WERI-Rb-1 (cell line): ENCODE results near the gene CD37.
"Not testable (repeated sequence)": the region's sequence is repeated elsewhere in the genome, so short reads cannot be mapped to it uniquely, and the experiment has no call there.

Experiments
- DNase-seq: peaks from one replicate; pipeline ENCODE4 v3.0.0-alpha.2; 2020
- H3K27ac ChIP-seq: fragments of 250-450 bp; sonication (Bioruptor Pico); 2 replicates; pipeline ENCODE4 v1.5.1; 2020; ENCODE audit warnings: mild to moderate bottlenecking, moderate library complexity
- H3K27me3 ChIP-seq: fragments of 250-450 bp; sonication (Bioruptor Pico); 2 replicates; pipeline ENCODE4 v1.5.1; 2021; ENCODE audit warnings: mild to moderate bottlenecking, low read depth, moderate library complexity; ENCODE audit not compliant: insufficient read depth, severe bottlenecking
- H3K36me3 ChIP-seq: fragments of 250-450 bp; sonication (Bioruptor Pico); 2 replicates; pipeline ENCODE4 v1.5.1; 2020; ENCODE audit warnings: mild to moderate bottlenecking, moderate library complexity
- H3K4me3 ChIP-seq: 2 replicates; pipeline ENCODE4 v1.5.1; 2011; ENCODE audit warnings: low read depth, mild to moderate bottlenecking, control low read depth, low read length
- H3K9me3 ChIP-seq: fragments of 250-450 bp; sonication (Bioruptor Pico); 2 replicates; pipeline ENCODE4 v1.5.1; 2021; ENCODE audit warnings: mild to moderate bottlenecking, moderate library complexity; ENCODE audit not compliant: severe bottlenecking
- TF ChIP-seq, protein P1 (sequence below): IDR thresholded peaks from 2 replicates; pipeline ENCODE4 v1.5.1; 2011; ENCODE audit warnings: low read depth, mild to moderate bottlenecking, control low read depth, inconsistent platforms, low read length

Gene CD37

GRCh38 chr19:49327878-49328544, 7.2 kb upstream of the CD37 start:
- TF ChIP-seq, protein P1, sequence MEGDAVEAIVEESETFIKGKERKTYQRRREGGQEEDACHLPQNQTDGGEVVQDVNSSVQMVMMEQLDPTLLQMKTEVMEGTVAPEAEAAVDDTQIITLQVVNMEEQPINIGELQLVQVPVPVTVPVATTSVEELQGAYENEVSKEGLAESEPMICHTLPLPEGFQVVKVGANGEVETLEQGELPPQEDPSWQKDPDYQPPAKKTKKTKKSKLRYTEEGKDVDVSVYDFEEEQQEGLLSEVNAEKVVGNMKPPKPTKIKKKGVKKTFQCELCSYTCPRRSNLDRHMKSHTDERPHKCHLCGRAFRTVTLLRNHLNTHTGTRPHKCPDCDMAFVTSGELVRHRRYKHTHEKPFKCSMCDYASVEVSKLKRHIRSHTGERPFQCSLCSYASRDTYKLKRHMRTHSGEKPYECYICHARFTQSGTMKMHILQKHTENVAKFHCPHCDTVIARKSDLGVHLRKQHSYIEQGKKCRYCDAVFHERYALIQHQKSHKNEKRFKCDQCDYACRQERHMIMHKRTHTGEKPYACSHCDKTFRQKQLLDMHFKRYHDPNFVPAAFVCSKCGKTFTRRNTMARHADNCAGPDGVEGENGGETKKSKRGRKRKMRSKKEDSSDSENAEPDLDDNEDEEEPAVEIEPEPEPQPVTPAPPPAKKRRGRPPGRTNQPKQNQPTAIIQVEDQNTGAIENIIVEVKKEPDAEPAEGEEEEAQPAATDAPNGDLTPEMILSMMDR, result peak; percentile 42
- Histone ChIP-seq H3K27ac (no peak overlapping the region), H3K4me3 (no peak overlapping the region), H3K9me3 (peaks cover under 1% of the 10 kb centered on the region), H3K36me3 (peaks cover 2% of the 10 kb centered on the region; the same call in 1 of the 2 replicates), H3K27me3 (no peaks in the 10 kb centered on the region)
- no peak for DNase-seq

GRCh38 chr19:49328741-49329140, 6.5 kb upstream of the CD37 start:
- peaks cover 2% of the 10 kb centered on the region; the same call in 1 of the 2 replicates for H3K36me3 ChIP-seq
- DNase-seq, result no peak
- TF ChIP-seq, protein P1, result no peak
- no peak overlapping the region for H3K4me3 ChIP-seq
- H3K27ac ChIP-seq, result no peak overlapping the region
- H3K9me3 ChIP-seq, result no peaks in the 10 kb centered on the region
- H3K27me3 ChIP-seq, result no peaks in the 10 kb centered on the region

DNA sequence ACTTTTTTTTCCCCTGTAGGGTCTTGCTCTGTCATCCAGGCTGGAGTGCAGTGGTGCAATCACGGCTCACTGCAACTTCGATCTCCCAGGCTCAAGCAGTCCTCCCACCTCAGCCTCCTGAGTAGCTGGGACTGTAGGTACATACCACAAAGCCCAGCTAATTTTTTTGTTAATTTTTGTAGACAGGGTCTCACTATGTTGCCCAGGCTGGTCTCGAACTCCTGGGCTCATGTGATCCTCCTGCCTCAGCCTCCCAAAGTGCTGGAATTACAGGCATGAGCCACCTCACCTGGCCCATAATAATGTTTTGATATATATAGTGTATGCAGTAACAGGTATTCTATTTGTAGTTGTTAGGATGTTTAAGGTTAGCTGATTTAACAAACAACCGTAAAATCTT, 4.0 kb upstream of the CD37 start:
- not testable (repeated sequence) for H3K9me3 ChIP-seq, H3K27ac ChIP-seq, H3K4me3 ChIP-seq, H3K27me3 ChIP-seq, H3K36me3 ChIP-seq, DNase-seq

DNA sequence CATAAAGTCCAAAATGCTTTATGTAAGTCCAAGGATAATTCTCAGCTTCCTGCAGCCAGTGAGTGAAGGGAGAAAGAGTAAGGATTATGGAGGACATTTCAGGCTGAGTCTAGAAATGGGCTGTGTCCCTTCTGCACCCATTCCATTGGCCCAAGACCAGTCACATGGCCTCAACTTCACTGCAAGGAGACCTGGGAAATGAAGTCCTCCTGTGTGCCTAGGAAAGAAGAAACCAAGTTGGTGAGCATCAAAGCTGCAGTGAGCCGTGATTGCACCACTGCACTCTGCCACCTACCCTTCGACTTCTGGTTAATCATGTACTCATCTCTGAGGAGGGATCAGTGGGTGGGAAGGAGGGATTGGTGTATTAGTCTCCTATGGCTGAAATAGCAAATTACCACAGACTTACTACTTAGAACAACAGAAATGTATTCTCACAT, 3.6 kb upstream of the CD37 start:
- no peaks in the 10 kb centered on the region for H3K9me3 ChIP-seq
- TF ChIP-seq, protein P1, result no peak
- H3K27me3 ChIP-seq, result no peaks in the 10 kb centered on the region
- peaks cover 2% of the 10 kb centered on the region; the same call in 1 of the 2 replicates for H3K36me3 ChIP-seq
- peak; percentile 63 for DNase-seq
- H3K4me3 ChIP-seq, result no peak overlapping the region
- H3K27ac ChIP-seq, result no peak overlapping the region

- DNase-seq, H3K27ac ChIP-seq, H3K9me3 ChIP-seq, H3K4me3 ChIP-seq, H3K27me3 ChIP-seq, H3K36me3 ChIP-seq: not testable (repeated sequence)
Measured at GRCh38 chr19:49332691-49333417, 2.4 kb upstream of the CD37 start.

DNA sequence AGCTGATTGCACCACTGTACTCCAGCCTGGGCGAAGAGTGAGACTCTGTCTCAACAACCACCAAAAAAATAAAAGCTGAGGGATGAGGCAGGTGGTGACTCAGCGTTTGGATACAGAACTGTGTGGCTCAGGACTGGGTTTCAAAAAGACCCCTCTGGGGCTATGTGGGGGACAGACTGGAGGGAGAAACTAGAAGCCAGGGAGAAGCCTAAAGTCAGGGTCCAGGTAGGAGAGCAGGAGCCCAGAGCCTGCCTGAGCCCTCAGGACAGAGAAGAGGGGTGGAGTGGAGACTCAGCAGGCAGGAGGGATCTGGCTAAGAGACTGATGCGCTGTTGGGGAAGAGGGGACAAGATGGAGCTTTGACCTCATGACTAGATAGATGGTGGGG, 1.8 kb upstream of the CD37 start:
- Histone ChIP-seq H3K27me3 (no peaks in the 10 kb centered on the region), H3K4me3 (no peak overlapping the region), H3K9me3 (no peaks in the 10 kb centered on the region), H3K36me3 (peaks cover 2% of the 10 kb centered on the region; the same call in 1 of the 2 replicates), H3K27ac (no peak overlapping the region)
- DNase-seq, result no peak
- TF ChIP-seq, protein P1, result no peak
